Stimulated activated CD4-positive, alpha-beta T cell treated with anti-CD3 and anti-CD28 coated beads, Interleukin-2, amount 100 ng/mL, for 24 hours (primary cell): Measurements from ENCODE around the gene TSR1.

Experiments
- DNase-seq, 2 donors: peaks; one replicate each; pipeline ENCODE4 v3.0.0-alpha.2; 2020

TSR1 gene

DNA sequence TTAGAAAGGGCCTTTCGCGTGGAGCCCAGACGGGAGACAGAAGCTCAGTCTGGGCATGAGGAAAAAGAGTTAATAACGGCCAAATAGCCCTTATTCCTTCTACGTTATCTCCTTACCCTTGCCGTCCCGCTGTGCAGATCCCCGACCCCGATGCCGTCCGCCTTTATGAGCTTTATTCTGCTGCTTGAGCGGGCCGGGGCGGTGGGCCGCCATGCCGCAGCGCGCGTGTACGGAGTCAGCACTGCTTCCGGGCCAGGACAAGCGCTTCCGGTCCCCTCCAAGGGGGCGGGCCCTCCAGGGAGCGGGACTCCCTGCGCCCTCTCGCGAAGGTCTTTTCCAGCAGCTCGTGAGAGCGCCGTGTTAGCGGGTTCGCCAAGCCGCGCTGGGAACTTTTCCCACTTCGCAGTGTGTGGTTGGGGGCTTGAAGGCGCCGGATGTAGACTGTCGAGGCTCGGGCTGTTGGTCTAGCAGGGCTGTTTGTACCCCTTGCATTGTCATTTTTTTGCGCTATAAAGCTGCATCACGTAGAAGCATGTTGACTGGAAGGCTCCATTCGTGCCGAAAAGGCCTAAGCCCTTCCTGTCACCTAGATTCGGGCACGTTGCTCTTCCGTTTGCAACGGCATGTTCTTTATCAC is at the start of gene TSR1:
TSS of gene TSR1 (minus strand) at position 243 of the 637 bp plus-strand sequence. CDS start at position 213, 30 bp downstream.
- peak; percentile 92 for DNase-seq

DNA sequence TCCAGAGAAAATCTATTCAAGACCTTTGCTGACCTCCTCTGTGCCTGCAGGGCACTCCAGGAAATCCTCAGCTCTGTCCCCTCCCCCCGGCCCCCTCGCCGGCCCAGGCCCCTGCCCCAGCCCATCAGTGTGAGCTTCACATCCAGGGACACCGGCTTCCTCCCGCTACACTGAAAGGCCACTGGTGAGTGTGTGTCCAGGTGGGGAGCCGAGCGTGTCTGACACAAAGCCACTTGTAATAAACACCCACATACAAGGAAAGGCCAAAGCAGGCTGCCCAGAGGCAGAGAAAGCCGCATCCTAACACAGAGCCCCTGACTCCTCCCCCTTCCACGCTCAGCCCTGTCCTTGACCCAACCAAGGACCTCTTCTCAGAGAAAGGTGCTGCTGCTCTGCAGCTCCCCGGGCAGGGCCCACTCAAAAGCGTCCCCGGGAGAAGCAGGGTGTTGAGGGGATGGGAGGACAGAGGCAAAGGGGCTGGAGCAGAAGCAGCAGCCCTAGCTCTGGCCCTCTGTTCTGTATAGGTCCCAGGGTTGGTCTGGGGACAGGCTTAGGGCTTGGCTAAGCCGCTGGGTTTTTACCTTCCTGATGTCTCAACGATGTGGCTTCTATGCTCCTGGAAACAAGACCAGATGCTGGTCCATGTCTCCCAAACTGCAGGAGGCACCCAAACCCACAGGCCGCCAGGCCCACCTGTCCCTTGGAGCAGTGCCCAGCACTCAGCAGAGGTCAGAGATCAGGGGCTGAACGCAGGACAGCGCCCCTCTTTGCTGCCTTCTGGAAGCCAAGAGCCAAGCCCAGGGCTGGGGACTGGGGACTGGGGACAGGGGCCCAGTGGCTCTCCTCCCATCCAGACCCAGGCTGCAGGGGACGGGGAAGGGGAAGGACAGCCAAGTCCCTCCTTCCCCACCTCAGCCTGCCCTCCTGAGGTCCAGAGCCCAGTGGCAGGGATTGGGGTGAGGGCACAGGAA is 49.3 kb upstream of the TSR1 start:
- DNase-seq, result no peak

DNA sequence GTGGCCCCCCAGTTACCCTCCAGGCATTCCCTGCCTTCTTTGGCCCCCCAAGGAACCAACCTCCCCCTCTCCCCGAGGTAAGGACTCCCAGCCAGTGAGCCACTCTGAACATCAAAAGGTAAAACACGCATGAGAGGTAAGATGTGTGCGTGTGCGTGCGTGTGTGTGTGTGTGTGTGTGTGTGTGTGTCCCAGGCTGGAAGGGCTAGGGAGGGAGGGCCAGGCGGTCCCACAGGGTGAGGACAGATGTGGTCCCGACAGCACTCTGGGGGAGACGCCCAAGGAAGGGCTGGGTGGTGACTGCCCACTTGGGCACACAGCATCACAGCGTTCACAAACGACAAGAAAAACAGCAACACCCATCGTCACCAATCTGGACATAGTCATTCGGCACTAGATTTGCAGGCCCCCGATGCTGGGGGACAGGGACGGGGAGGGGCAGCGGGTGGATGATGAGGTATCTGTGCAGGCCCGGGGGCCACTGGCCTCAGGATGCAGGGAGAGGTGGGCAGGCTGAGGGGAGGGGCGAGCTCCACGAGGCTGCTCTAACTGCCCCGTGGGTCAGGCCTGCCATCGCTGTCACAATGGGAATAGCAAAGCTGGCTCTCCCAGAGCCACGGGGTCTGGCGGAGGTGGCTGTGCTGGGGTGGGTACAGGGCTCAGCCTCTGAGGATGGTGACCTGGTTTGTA is 48.3 kb upstream of the TSR1 start:
- no peak for DNase-seq

DNA sequence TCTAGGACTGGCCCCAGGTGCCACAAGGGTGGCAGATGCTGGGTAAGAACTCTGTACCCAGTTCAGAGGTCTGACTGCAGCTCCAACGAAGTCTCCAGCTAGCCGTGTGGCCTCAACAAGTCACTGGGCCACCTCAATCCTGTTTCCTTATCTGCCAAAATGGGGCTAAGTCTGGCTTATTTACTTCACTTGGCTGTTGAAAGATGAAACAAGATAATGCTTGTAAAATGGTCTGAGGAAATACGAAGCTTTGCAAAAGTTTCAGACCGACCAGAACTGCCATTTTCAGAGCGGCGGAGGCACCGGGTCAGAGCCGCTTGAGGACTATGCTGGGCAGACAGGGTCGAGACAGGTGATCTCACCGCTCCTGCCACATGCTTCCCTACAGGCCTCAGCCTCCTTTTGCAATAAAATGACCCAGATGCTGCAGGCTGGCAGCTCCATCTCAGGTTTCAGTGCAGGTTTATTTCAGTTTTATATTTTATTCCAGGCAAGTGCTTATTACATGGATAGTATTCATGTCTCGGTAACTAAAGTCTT is 47.4 kb upstream of the TSR1 start:
- DNase-seq, result no peak

DNA sequence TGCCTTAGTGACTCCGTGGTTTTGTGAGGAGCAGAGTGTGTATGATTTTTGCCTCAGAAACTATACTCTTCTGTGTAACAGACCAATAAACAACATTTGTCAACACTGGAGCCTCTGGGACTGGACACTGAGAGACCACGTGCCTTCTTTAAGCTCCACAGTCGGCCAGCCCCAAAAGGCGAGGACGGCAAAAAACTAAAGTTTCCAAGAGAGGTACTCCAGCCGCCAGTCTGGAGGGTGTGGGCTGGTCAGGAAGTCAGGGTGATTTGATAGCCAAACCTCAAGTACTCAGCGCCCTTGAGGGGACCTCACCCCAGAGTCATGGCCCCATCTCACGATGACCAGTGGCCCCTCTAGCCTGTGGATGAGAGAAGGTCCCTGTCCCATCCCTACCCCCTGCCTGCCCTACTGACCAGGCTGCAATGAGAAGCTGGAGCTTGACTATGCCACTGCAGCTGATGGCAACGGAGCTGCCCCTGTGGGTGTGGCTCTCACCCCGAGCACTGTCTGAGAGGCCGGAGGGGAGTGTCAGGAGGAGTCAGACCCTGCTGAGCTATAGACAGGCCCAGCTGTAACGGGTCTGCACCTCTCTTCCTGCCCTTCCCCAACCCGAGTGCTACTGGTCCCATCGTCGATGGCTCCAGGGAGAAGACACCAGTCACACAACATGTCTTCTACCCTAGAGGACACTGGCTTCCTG is 44.8 kb upstream of the TSR1 start:
- no peak for DNase-seq

DNA sequence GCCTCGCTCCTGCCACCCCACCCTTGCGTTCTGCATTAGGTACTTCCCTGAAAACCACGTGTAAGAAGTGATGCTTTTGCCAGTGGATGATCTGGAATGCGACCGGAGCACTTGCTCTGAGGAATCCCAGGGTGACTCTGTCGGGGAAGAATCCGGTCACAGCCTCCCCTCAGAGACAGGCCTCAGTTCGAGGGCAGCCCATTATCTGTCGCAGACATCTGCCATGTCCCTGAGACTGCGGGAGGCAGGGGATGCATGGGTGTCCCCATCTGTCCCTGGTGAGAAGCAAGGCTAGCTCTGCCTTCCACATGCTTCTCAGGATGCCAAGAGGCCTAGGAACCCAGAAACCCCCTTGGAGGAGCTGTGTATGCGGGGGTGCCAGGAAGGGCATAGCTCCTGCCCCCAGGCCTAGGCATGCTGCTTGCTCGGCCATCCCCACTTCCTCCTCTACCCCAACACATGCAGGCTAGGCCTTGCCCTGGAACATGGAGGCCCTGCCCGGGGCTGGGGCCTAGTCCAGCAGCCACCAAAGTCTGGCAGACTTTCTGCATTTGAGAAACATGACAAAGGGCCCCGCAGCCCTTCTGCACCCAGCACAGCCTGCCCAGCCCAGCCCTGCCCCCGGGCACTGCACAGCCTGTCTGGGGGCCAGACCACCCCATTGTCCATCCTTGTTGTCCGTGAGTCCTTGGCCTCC is 44.1 kb upstream of the TSR1 start:
- no peak for DNase-seq

DNA sequence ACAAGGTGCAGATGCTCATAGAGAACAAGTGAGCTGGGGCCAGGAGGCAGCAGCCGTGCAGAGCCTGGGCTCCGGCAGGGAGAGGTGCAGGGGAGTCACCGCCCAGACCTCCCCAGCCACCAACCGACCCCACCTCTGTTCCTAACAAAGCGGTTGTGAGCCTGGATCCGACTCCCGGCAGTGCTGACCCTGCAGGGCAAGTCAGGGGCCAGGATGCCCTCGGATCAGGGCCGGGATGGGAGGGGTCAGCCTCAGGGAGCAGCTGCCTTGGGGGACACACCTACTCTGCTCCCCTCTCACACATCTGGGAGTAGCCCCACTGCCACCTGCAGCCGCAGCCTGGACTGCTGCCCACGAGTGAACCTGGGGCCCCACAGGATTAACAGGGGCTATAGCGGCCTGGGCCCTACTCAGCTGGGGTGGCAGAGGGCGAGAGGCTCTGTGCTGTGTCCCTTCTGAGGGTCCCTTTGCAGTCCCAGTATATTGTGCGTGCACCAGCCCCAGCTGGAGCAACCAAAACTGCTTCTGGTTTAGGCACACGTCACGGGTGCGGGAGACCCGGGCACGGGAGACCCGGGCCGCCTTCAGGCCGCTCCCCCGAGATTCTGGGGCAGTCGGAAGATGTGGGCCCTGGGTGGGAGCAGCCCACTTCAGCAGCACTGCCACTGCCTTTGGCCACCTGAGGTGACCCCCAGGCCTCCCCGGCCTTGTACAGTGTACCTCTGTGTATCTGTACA is 43.4 kb upstream of the TSR1 start:
- no peak for DNase-seq

DNA sequence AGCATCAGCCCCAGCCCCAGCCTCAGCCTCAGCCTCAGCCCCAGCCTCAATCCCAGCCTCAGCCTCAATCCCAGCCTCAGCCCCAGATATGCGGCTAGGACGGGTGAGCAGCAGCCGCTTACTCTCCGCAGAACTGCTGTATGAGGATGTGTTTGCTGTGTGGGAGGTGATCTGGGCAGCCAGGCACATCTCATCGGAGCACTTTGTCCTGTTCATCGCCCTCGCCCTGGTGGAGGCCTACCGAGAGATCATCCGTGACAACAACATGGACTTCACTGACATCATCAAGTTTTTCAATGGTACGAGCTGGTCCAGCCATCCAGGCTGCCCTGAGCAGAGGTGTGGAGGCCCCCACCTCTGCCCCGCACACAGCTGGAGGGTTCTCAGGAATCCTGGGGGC is 42.6 kb upstream of the TSR1 start:
- no peak for DNase-seq

DNA sequence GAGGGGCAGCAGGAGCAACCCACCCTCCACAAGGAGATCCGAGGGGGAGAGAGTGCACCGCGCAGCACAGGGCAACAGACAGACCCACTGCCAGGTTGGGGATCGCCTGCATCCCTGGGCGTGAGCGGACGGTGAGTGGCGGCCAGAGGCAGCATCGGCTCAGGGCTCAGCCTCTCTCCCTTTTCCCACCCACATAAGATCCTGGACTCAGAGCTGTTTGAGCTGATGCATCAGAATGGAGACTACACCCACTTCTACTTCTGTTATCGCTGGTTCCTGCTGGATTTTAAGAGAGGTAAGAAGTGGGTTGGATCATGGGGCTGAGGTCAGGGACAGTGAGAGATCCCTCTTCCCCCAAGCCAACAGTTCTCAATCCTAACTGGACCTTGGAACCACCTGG is 41.4 kb upstream of the TSR1 start:
- no peak for DNase-seq

DNA sequence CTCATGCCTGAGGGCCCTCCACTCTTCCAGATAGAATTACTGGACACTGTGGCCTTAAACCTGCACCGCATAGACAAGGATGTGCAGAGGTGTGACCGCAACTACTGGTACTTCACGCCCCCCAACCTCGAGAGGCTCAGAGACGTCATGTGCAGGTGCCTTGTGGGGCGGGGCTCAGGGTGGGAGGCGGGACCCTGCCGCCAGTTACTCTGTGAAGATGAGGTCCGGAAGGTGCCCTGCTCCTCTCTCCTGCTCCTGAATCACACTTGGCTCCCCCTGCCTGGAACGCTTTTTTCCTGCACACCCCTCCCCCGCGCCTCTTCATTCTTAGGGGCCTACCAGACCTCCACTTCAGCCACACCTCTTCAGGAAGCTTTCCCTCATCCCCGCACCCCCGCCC is 39.9 kb upstream of the TSR1 start:
- DNase-seq, result no peak

DNA sequence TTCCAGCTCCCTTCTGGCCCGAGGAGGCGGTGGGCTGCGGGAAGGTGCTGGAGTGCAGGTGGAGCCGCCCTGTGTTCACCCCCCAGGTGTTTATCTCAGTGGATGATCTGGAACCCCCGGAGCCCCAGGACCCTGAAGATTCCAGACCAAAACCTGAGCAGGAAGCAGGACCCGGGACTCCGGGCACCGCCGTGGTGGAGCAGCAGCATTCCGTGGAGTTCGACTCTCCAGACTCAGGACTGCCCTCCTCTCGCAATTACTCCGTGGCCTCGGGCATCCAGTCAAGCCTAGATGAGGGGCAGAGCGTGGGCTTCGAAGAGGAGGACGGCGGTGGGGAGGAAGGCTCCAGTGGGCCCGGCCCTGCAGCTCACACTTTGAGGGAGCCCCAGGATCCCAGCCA is 39.1 kb upstream of the TSR1 start:
- no peak for DNase-seq

DNA sequence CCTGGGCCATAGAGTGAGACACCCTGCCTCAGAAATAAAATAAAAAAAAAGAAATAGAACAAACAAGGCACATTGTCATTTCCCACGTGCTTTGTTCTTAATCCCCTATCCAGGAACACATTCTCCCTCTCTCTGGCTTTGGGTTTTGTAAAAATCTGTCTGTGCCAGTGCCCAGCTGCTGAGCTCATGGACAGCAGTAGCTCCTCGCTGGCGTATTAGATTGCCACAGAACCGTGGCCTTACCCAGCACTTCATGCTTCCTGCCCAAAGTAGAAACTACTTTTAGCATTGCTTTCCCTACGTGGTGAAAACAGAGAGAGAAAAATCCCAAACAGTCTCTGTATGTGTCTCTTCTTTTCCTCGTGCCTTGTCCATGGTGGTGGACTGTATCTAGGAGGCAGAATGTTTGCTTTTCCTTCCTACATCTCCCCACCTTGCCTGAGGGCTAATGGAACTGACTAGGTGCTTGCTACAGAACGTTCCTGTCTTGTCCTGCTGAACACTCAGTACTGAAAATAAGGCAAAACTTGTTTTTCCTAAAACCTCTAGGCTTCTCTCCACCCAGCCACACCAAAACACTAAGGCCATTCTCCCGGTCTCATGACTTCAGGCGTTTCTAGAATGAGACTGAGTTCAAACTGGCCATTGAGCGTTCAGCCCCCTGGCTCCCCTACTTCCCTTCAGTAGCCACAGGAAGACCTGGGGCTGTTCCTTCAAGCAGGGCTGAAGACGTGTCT is 38.5 kb upstream of the TSR1 start:
- DNase-seq, result no peak

DNA sequence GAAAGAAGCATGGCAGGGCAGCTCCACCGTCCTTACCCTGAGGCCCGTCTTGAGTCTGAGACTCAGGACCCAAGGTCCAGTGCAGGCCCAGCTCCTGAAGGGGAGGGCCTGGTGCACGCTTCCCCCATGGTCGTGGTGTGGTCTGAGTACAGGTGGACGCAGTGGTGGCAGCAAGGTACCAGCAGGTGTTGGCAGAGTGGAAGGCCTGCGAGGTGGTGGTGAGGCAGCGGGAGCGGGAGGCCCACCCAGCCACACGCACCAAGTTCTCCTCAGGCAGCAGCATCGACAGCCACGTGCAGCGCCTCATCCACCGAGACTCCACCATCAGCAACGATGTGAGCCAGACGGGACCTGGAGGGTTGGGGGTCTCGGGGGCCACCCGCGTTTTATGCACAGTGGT is 36.9 kb upstream of the TSR1 start:
- no peak for DNase-seq

DNA sequence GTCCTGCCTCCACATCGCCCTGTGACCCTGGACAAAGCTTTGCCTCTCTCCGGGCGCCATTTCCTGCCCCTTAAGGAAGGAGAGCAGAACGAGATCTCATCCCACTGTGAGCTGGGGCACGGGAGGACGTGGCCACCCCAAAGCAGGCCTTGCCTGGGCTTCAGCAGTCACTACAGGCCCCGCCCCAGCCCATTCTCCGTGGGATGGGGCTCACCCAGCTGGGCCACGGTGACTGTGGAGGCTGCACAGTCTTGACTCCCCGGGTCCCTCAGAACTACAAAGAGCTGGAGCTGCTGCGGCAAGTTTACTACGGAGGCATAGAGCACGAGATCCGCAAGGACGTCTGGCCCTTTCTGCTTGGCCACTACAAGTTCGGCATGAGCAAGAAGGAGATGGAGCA is 36.4 kb upstream of the TSR1 start:
- no peak for DNase-seq

DNA sequence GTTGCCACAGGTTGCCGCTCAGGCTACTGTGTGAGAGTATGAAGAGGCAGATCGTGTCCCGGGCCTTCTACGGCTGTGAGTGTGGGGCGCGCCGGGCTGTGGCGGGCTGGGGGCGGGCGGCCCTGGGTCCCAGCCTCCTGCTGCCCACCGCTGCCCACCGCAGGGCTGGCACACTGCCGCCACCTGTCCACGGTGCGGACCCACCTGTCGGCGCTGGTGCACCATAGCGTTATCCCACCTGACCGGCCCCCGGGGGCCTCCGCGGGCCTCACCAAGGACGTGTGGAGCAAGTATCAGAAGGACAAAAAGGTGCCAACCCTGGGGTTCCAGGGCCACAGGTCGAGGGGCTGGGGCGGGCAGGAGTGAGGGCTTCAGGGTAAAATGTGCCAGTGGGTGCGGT is 35.9 kb upstream of the TSR1 start:
- DNase-seq, result no peak

DNA sequence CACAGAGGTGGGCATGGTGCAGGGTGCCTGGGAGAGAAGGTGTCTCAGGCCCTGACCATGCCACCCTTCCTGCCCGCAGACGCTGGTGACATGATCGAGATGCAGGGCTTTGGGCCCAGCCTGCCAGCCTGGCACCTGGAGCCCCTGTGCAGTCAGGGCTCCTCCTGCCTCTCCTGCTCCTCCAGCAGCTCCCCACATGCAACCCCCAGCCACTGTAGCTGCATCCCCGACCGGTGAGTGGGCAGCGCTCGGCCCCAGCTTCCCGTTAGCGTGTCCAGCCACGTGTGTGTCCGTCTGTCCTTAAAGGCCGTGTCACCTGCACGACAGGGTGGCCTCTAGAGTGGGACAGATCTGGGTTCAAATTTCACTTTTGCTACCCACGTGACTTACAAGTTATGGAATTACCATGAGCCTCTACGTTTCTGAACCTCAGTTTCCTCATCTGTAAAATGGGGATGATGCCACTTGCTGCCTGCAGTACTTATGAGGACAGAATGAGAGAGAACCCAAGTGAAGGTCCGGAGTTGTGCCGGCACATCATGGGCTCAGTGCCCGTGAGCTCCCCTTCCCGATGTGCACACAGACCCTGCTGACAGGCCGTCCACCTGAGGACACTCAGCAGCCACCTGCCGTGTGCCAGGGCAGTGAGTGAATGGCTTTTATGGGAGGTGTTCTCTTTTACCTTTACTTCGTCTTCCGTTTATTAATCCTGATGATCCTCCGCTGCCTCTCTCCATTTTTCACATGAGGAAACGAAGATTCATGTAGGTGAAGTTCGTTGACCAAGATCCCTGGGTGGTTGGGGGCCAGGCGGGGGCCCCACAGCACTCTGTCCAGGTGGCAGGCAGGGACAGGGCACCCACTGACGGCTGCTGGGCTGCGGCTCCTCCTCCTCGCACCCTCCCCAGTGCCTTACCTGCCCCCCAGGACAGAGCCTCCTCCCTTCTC is 35.2 kb upstream of the TSR1 start:
- DNase-seq, result no peak

DNA sequence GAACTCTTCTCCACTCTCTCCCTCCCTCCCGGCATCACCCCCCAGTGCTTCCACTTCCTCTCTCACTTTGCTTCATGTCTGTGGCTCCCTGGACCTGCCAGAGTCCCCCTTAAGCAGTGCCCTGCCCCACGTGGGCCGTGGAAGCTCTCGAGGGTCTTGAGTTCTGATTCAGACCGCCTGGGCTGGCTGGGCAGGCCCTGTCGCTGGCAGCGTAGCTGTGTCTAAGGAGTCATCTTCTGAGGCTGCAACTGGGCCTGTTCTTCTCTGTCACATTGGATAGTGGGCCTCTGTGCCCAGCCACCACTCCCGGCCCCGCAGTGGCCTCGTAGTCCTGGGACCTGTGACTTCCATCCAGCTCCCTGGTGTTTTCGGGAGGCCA is 33.9 kb upstream of the TSR1 start:
- no peak for DNase-seq

DNA sequence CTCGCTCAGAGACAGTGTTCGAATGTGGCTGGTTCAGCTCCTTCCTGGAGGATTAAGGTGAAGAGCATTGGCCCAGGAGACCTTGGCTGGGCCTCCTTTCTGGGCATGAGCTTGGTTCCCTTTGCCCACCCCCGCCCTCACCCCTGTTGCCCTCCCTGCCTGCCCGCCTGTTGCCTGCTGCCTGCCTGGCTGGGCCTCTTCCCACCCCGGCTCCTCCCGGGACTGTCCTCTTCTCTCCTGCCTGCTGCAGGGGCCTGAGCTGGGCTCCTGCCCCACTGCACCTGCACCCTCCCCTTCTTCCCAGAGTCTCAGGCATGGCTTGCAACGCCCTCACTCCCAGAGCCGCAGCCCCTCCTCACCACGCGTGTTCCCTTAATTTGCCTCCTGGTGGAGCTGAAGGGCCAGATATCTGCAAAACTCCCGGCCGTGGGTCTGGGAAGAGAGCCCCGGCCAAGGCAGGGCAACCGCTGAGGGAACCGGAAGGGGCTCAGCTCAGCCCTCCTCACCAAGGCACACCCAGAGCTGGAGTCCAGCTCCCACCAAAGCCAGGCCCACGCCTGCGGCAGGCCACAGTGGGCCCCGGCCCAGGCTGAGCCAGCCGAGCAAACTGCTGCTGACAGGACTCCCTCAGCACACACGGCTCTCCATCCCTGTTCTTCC is 33.4 kb upstream of the TSR1 start:
- no peak for DNase-seq

DNA sequence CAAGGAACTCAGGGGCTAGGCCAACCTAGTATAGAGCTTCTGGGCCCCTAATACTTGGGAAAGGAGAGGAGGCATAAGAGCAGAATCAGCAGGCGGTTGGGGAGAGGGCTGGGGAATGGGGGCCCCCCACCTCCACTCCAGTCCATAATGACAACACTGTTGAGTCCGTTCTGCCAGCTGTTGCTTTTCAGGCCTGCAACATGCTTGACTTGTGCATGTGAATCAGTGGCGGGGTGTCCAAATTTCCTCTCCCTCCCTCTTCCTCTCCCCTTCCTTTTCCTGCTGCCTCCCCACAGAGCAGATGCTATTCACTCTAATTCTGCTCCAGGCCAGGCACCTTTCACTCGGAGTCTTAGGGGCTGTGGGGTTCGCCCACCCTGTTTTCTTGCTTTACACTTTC is 32.8 kb upstream of the TSR1 start:
- DNase-seq, result no peak
